Stimulated activated CD4-positive, alpha-beta T cell treated with anti-CD3 and anti-CD28 coated beads, Interleukin-4, amount 100 ng/mL, for 48 hours (primary cell): ENCODE results near the gene SLC8A2.

ENCODE experiments used
- DNase-seq, 2 donors: peaks; one replicate each; pipeline ENCODE4 v3.0.0-alpha.2; 2020; ENCODE audit warnings: low read depth in 2 of 2

The SLC8A2 gene

GRCh38 chr19:47381121-47381520, 90.6 kb downstream of the SLC8A2 start:
- DNase-seq: no peak

GRCh38 chr19:47380559-47380958, 91.1 kb downstream of the SLC8A2 start:
- DNase-seq: no peak

GRCh38 chr19:47379381-47379938, 92.2 kb downstream of the SLC8A2 start:
- DNase-seq: no peak

- no peak for DNase-seq
Observed at GRCh38 chr19:47378246-47378645, 93.4 kb downstream of the SLC8A2 start.
